GM06990 (cell line): ENCODE measurements around the gene SEPSECS.

Experiments used
- DNase-seq: peaks from one replicate; pipeline ENCODE4 v3.0.0-alpha.2; 2011; ENCODE audit not compliant: insufficient read length; ENCODE audit errors: extremely low read depth
- H3K27me3 ChIP-seq: replicated peaks from 2 replicates; pipeline ENCODE4 v1.6.0; 2011; ENCODE audit warnings: low read length; ENCODE audit not compliant: control insufficient read depth, insufficient read depth
- H3K36me3 ChIP-seq: 2 replicates; pipeline ENCODE4 v1.5.1; 2011; ENCODE audit warnings: low read length; ENCODE audit not compliant: control insufficient read depth, insufficient read depth
- H3K4me3 ChIP-seq: replicated peaks from 2 replicates; pipeline ENCODE4 v1.5.1; 2011; ENCODE audit warnings: low read depth, mild to moderate bottlenecking, control low read depth, low read length
- TF ChIP-seq, protein P1 (sequence below): IDR thresholded peaks from 2 replicates; pipeline ENCODE4 v1.5.1; 2011; ENCODE audit warnings: low read length, control low read depth, mild to moderate bottlenecking, inconsistent platforms; ENCODE audit not compliant: insufficient read depth, poor library complexity, severe bottlenecking

The SEPSECS gene

DNA sequence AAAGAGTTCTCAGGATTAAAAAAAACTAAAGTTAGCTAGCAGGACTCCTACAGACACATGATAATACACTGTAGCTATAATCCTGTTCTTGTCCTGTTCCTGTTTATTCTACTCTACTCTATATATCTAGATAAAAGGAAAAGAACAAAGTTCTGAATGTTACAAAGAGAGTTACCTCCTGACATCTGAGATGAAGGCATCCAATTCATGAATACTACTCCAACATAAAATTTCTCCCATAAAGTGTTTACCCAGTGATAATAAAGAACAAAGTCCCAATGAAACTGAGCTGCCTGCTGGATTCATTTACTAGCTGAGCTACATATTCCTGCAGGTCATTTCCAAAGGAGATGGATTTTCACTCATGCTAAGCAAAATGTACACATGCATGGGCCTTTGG lies 27.1 kb downstream of the SEPSECS start:
- Histone ChIP-seq H3K27me3 (no peaks in the 10 kb centered on the region), H3K4me3 (no peak overlapping the region), H3K36me3 (no peaks in the 10 kb centered on the region)
- TF ChIP-seq, protein P1, sequence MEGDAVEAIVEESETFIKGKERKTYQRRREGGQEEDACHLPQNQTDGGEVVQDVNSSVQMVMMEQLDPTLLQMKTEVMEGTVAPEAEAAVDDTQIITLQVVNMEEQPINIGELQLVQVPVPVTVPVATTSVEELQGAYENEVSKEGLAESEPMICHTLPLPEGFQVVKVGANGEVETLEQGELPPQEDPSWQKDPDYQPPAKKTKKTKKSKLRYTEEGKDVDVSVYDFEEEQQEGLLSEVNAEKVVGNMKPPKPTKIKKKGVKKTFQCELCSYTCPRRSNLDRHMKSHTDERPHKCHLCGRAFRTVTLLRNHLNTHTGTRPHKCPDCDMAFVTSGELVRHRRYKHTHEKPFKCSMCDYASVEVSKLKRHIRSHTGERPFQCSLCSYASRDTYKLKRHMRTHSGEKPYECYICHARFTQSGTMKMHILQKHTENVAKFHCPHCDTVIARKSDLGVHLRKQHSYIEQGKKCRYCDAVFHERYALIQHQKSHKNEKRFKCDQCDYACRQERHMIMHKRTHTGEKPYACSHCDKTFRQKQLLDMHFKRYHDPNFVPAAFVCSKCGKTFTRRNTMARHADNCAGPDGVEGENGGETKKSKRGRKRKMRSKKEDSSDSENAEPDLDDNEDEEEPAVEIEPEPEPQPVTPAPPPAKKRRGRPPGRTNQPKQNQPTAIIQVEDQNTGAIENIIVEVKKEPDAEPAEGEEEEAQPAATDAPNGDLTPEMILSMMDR, result no peak
- no peak for DNase-seq

- Histone ChIP-seq H3K4me3 (no peak overlapping the region), H3K36me3 (no peaks in the 10 kb centered on the region), H3K27me3 (no peaks in the 10 kb centered on the region)
- TF ChIP-seq, protein P1, result no peak
- DNase-seq, result no peak
Measured at GRCh38 chr4:25131926-25132325, 28.3 kb downstream of the SEPSECS start.

GRCh38 chr4:25131381-25131780 lies 28.9 kb downstream of the SEPSECS start:
- Histone ChIP-seq H3K36me3 (no peaks in the 10 kb centered on the region), H3K4me3 (no peak overlapping the region), H3K27me3 (no peaks in the 10 kb centered on the region)
- no peak for DNase-seq
- TF ChIP-seq, protein P1, result no peak

GRCh38 chr4:25129917-25130316 lies 30.3 kb downstream of the SEPSECS start:
- no peaks in the 10 kb centered on the region for H3K36me3 ChIP-seq
- TF ChIP-seq, protein P1, result no peak
- no peaks in the 10 kb centered on the region for H3K27me3 ChIP-seq
- no peak overlapping the region for H3K4me3 ChIP-seq
- DNase-seq, result no peak

- TF ChIP-seq, protein P1, result no peak
Measured at GRCh38 chr4:25128671-25129070, 31.6 kb downstream of the SEPSECS start.

DNA sequence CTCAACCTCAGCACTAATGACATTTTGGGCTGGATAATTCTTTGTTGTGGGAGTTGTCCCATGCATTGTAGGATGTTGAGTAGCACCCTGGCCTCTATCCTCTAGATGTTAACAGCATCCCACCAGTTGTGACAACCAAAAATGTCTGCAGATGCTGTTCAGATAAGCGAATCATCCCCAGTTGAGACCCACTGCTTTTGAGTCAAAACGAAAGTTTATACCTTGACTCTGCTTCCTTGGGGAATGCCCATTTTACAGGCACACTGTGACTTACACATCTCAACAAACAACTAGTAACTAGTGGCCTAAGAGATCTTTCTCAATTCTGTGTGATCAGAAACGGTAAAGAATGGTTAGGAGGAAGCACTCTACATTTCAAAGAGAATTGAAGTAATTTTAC lies 37.0 kb downstream of the SEPSECS start:
- Histone ChIP-seq H3K27me3 (no peaks in the 10 kb centered on the region), H3K36me3 (no peaks in the 10 kb centered on the region), H3K4me3 (no peak overlapping the region)
- DNase-seq, result peak; percentile 36
- TF ChIP-seq, protein P1, result no peak

More at GRCh38 chr4:25128671-25129070, 31.6 kb downstream of the SEPSECS start:
- Histone ChIP-seq H3K27me3 (no peaks in the 10 kb centered on the region), H3K4me3 (no peak overlapping the region), H3K36me3 (no peaks in the 10 kb centered on the region)
- no peak for DNase-seq
